Measurements from ENCODE around the gene BBS12.

- no peak for TF ChIP-seq POLR2A (IDR thresholded peaks at IDR 0.05)
- TF ChIP-seq CTCF (IDR thresholded peaks at IDR 0.05): no peak
Measured at GRCh38 chr4:122705547-122706117, 26.9 kb upstream of the BBS12 start.

Data from heart left ventricle (tissue), 13 donors.